Measurements from ENCODE around the gene KREMEN2. TPM values are rescaled to one million over a fixed set of nuclear protein-coding genes. Genes with fewer than 3 reads are reported as not detected.

The KREMEN2 gene, protein sequence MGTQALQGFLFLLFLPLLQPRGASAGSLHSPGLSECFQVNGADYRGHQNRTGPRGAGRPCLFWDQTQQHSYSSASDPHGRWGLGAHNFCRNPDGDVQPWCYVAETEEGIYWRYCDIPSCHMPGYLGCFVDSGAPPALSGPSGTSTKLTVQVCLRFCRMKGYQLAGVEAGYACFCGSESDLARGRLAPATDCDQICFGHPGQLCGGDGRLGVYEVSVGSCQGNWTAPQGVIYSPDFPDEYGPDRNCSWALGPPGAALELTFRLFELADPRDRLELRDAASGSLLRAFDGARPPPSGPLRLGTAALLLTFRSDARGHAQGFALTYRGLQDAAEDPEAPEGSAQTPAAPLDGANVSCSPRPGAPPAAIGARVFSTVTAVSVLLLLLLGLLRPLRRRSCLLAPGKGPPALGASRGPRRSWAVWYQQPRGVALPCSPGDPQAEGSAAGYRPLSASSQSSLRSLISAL
- under 1 TPM in 3 of 4 donors, not detected in 1; 0.15 to 0.54 (median 0.47) TPM for polyA plus RNA-seq
- long read RNA-seq, donor 1, result 0 reads
- long read RNA-seq, donor 2, result 0 reads
- long read RNA-seq, donor 3, result 0 reads
- long read RNA-seq, donor 4, result 0 reads
- long read RNA-seq, donor 5, result 0 reads
- long read RNA-seq, donor 6, result 0 reads
- long read RNA-seq, donor 7, result 0 reads
- long read RNA-seq, donor 8, partial matches to known transcripts, result 5 of 5 reads
- long read RNA-seq, donor 8, other reads (novel, unspliced or antisense), result 0 of 5 reads
- long read RNA-seq, donor 9, result 0 reads
- long read RNA-seq, donor 10, partial matches to known transcripts, result 0 of 1 reads
- long read RNA-seq, donor 10, other reads (novel, unspliced or antisense), result 0 of 1 reads

DNA sequence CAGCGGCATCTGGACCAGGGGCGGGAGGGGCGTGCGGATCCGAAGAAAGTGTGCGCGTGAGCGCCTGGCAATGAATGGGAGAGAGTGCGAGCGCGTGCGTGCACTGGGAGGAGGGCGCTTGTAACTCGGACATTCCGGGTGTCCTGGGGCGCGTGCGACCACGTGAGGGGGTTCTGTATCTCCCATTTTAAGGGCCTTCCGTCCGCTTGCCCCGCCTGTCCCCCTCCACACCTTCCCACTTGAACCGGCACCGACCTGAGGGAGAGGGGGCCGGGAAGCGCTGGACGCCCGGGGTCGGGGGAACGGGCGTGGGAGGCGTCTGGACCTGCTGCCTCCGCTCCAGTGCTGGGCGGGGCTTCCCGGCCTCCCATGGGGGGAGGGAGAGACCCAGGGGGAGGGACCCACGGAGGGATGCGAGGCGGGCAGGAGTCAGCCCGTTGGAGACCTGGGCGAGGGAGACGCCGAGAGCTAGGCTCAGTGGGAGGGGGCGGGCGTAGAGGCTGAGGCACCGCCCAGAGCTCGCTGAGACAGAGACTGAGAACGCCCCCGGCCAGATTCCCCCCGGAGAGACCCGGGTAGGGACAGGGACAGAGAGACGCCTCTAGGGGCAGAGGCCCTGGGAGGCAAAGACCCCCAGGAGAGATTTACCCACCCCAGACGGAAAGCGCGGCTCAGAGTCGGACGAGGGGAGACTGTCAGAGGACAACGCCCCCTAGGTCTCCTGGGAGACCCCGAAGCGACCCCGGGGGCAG lies at the start of gene KREMEN2:
TSS of gene KREMEN2 (plus strand) at position 553 of the 752 bp plus-strand sequence. CDS start 246 bp downstream, outside the sequence.
- Histone ChIP-seq H3K36me3 (ENCODE audit: control insufficient read depth in 3 of 3, insufficient read depth in 2 of 3, low read depth in 1 of 3, low read length in 3 of 3) (no peaks in the 10 kb centered on the region), H3K9me3 (ENCODE audit: control insufficient read depth in 2 of 2, insufficient read depth in 1 of 2, low read depth in 1 of 2, low read length in 1 of 2) (no peaks in the 10 kb centered on the region), H3K4me3 (ENCODE audit: low read depth in 1 of 3, low read length in 3 of 3) (peak within 1 kb of the TSS in 2 of 3 donors; percentile 15 to 28), H3K4me1 (ENCODE audit: control insufficient read depth in 3 of 3, insufficient read depth in 2 of 3, low read depth in 1 of 3, low read length in 2 of 3) (peaks cover 3 to 34% (median 9%) of the 10 kb centered on the region in 3 donors), H3K27me3 (ENCODE audit: control insufficient read depth in 3 of 3, insufficient read depth in 3 of 3, low read length in 3 of 3) (peaks cover 25 to 81% (median 34%) of the 10 kb centered on the region in 3 donors), H3K27ac (ENCODE audit: low read depth in 1 of 3, low read length in 2 of 3) (no peak within 1 kb of the TSS)
- 0 to 1% (median 0%) methylated on average over 34 to 60 of the region's 60 CpGs for WGBS, 3 donors
- FAIRE-seq, result no peak
- peak in 1 of 2 donors; percentile 58 for DNase-seq

DNA sequence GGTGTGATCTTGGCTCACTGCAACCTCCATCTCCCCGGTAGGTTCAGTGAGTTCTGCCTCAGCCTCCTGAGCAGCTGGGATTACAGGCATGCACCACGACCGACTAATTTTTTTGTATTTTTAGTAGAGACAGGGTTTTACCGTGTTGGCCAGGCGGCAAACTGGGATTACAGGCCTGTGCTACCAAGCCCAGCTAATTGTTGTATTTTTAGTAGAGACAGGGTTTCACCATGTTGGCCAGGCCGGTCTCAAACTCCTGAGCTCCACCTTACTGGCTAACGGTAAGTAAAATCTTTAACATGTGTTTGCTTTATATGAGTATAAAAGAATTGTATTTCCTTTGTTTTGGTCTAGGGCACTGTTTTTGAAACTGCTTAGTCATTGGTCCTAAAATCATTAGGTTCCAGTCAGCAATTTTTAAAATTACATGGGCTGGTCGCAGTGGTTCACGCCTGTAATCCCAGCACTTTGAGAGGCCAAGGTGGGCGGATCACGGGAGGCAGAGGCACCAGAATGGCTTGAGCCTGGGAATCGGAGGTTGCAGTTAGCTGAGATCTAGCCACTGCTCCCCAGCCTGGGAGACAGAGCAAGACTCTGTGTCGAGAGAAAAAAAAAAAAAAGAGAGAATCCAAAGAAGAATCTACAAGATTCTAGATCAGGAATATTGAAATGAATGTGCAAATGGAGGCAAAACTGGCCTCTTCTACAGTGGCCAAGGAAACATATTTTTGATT lies 48.7 kb upstream of the KREMEN2 start:
- WGBS, 3 donors, result 86 to 94% (median 93%) methylated on average over 13 of the region's 13 CpGs
- H3K9me3 ChIP-seq (ENCODE audit: control insufficient read depth in 2 of 2, insufficient read depth in 1 of 2, low read depth in 1 of 2, low read length in 1 of 2), result no peaks in the 10 kb centered on the region
- H3K36me3 ChIP-seq (ENCODE audit: control insufficient read depth in 3 of 3, insufficient read depth in 2 of 3, low read depth in 1 of 3, low read length in 3 of 3), result peaks cover 0 to 14% (median 2%) of the 10 kb centered on the region in 3 donors
- no peak overlapping the region for H3K4me3 ChIP-seq (ENCODE audit: low read depth in 1 of 3, low read length in 3 of 3)
- H3K4me1 ChIP-seq (ENCODE audit: control insufficient read depth in 3 of 3, insufficient read depth in 2 of 3, low read depth in 1 of 3, low read length in 2 of 3), result peaks cover 0 to 2% (median 0%) of the 10 kb centered on the region in 3 donors
- DNase-seq (no peak), FAIRE-seq (no peak)
- peaks cover 0 to 2% (median 0%) of the 10 kb centered on the region in 3 donors for H3K27me3 ChIP-seq (ENCODE audit: control insufficient read depth in 3 of 3, insufficient read depth in 3 of 3, low read length in 3 of 3)
- H3K27ac ChIP-seq (ENCODE audit: low read depth in 1 of 3, low read length in 2 of 3), result no peak overlapping the region

DNA sequence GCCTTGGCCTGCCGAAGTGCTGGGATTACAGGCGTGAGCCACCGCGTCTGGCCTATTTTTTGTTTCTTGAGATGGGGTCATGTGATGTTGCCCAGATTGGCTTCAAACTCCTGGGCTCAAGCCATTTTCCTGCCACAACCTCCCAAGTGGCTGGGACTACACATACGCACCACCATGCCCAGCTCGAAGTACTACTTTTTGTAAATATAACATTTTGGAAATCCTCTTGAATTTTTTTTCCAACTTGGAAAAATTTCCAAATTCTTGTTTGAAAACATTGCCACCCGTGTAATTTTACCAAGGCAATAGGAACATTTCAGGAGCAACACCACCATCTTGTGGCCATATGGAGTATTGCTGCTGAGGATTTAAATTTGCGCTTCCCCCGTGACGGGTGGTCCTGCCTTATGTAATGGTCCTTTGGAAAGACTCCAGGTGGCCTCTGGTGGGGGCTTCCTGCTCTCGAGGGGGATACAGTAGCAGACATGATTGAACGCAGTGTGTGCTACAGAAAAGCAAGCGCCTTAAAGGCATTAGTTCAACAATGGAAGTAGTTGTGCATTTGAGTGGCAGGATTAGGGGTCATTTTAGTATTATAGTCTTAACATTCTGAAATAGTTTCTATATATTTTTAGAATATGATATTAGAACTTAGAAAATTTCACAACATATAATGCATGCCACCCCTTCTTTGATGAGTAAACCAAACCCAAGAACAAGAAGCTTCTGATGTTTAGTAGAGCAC lies 44.4 kb upstream of the KREMEN2 start:
- H3K4me1 ChIP-seq (ENCODE audit: control insufficient read depth in 3 of 3, insufficient read depth in 2 of 3, low read depth in 1 of 3, low read length in 2 of 3), result no peaks in the 10 kb centered on the region
- H3K36me3 ChIP-seq (ENCODE audit: control insufficient read depth in 3 of 3, insufficient read depth in 2 of 3, low read depth in 1 of 3, low read length in 3 of 3), result peaks cover 0 to 20% (median 0%) of the 10 kb centered on the region in 3 donors
- DNase-seq (peak; percentile 53 to 64), FAIRE-seq (no peak)
- no peaks in the 10 kb centered on the region for H3K9me3 ChIP-seq (ENCODE audit: control insufficient read depth in 2 of 2, insufficient read depth in 1 of 2, low read depth in 1 of 2, low read length in 1 of 2)
- no peak overlapping the region for H3K4me3 ChIP-seq (ENCODE audit: low read depth in 1 of 3, low read length in 3 of 3)
- peak overlapping the region in 1 of 3 donors; percentile 54 for H3K27ac ChIP-seq (ENCODE audit: low read depth in 1 of 3, low read length in 2 of 3)
- H3K27me3 ChIP-seq (ENCODE audit: control insufficient read depth in 3 of 3, insufficient read depth in 3 of 3, low read length in 3 of 3), result no peaks in the 10 kb centered on the region
- 14 to 19% (median 14%) methylated on average over 13 of the region's 13 CpGs for WGBS, 3 donors

DNA sequence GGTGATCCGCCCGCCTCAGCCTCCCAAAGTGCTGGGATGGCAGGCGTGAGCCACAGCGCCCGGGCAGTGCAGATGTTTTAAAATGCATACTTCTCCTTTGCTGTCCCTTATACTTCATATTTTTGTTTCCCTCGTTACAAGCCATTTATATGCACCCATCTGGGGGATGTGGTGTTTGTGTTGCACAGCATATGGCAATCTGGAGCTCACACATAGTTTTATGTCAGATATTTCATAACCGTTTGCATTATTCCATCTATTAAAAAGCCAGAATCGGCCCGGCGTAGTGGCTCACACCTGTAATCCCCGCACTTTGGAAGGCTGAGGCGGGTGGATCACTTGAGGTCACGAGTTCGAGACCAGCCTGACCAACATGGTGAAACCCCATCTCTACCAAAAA lies 40.6 kb upstream of the KREMEN2 start:
- H3K4me1 ChIP-seq (ENCODE audit: control insufficient read depth in 3 of 3, insufficient read depth in 2 of 3, low read depth in 1 of 3, low read length in 2 of 3), result peaks cover 0 to 8% (median 0%) of the 10 kb centered on the region in 3 donors
- WGBS, 3 donors, result 96 to 98% (median 96%) methylated on average over 14 of the region's 14 CpGs
- DNase-seq, result no peak
- H3K36me3 ChIP-seq (ENCODE audit: control insufficient read depth in 3 of 3, insufficient read depth in 2 of 3, low read depth in 1 of 3, low read length in 3 of 3), result peaks cover 0 to 19% (median 0%) of the 10 kb centered on the region in 3 donors
- H3K4me3 ChIP-seq (ENCODE audit: low read depth in 1 of 3, low read length in 3 of 3), result no peak overlapping the region
- no peaks in the 10 kb centered on the region for H3K9me3 ChIP-seq (ENCODE audit: control insufficient read depth in 2 of 2, insufficient read depth in 1 of 2, low read depth in 1 of 2, low read length in 1 of 2)
- no peak for FAIRE-seq
- H3K27me3 ChIP-seq (ENCODE audit: control insufficient read depth in 3 of 3, insufficient read depth in 3 of 3, low read length in 3 of 3), result no peaks in the 10 kb centered on the region
- H3K27ac ChIP-seq (ENCODE audit: low read depth in 1 of 3, low read length in 2 of 3), result no peak overlapping the region

DNA sequence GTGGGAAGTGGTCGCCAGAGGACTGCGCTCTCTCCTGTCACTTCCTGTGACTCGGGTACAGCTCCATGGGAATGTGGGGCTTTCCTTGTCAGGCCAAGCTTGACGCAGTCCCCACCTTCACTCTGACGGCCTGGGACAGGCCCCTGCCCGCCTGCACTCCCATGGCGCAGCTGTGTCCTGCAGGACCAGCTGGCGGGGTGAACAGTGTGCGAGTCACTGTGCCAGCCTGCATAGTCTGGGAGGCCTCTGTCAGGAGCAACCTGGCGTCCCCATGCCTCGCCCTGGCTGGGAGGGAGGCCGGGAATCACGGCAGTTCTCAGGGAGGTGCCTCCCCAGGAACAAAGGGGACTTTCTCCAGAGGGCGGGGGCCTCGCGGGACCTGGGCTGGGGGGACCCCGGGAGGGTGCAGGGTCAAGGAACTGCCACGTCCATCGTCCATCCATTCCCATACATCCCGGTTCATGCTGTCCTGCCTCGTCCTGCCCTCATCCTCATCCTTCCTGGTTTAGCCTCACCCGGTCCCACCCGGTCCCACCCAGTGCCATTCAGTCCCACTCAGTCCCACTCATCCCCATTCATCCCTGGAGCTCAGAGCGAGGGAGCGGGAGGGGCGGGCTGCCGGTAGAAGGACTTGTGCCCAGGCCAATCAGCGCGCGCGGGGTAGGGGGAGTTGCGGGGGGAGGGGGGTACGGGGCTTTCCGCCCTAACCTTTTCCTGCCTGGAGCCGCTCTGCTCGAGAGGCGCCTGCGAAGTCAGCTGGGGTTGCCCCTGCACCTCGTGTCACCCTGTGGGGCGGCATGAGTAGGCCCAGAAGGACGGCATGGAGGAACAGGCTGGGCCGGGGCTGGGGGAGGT lies 38.9 kb upstream of the KREMEN2 start:
- Histone ChIP-seq H3K36me3 (ENCODE audit: control insufficient read depth in 3 of 3, insufficient read depth in 2 of 3, low read depth in 1 of 3, low read length in 3 of 3) (peaks cover 0 to 30% (median 2%) of the 10 kb centered on the region in 3 donors), H3K27ac (ENCODE audit: low read depth in 1 of 3, low read length in 2 of 3) (no peak overlapping the region), H3K27me3 (ENCODE audit: control insufficient read depth in 3 of 3, insufficient read depth in 3 of 3, low read length in 3 of 3) (no peaks in the 10 kb centered on the region), H3K4me1 (ENCODE audit: control insufficient read depth in 3 of 3, insufficient read depth in 2 of 3, low read depth in 1 of 3, low read length in 2 of 3) (peaks cover 0 to 8% (median 0%) of the 10 kb centered on the region in 3 donors), H3K4me3 (ENCODE audit: low read depth in 1 of 3, low read length in 3 of 3) (no peak overlapping the region), H3K9me3 (ENCODE audit: control insufficient read depth in 2 of 2, insufficient read depth in 1 of 2, low read depth in 1 of 2, low read length in 1 of 2) (no peaks in the 10 kb centered on the region)
- WGBS, 3 donors, result 75 to 85% (median 79%) methylated on average over 33 to 42 of the region's 42 CpGs
- DNase-seq (no peak), FAIRE-seq (no peak)

DNA sequence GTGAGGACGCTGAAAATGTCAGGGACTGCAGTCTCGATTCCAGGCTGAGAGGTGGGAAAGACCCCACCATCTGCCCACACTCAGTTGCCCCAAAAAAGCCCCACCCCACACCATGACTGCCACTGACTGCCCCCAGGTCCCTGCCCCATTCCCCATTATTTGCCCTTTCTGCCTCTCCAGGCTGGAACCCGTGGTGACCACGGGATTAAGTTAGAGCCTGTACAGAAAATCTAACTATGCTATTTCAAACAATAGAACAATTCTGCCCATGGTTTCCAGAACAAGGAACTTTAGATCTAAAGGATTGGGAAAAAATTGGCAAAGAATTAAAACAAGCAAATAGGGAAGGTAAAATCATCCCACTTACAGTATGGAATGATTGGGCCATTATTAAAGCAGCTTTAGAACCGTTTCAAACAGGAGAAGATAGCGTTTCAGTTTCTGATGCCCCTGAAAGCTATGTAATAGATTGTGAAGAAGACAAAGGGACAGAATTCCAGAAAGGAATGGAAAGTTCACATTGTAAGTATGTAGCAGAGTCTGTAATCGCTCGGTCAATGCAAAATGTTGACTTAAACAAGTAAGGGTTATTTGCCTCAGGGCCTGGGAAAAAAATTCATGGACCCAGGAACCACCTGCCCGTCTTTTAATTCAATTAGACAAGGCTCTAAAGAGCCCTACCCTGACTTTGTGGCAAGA lies 38.0 kb upstream of the KREMEN2 start:
- H3K4me3 ChIP-seq (ENCODE audit: low read depth in 1 of 3, low read length in 3 of 3), result no peak overlapping the region
- no peak overlapping the region for H3K27ac ChIP-seq (ENCODE audit: low read depth in 1 of 3, low read length in 2 of 3)
- no peak for DNase-seq
- no peaks in the 10 kb centered on the region for H3K9me3 ChIP-seq (ENCODE audit: control insufficient read depth in 2 of 2, insufficient read depth in 1 of 2, low read depth in 1 of 2, low read length in 1 of 2)
- peaks cover 0 to 8% (median 0%) of the 10 kb centered on the region in 3 donors for H3K4me1 ChIP-seq (ENCODE audit: control insufficient read depth in 3 of 3, insufficient read depth in 2 of 3, low read depth in 1 of 3, low read length in 2 of 3)
- 60 to 75% (median 73%) methylated on average over 9 of the region's 9 CpGs for WGBS, 3 donors
- H3K36me3 ChIP-seq (ENCODE audit: control insufficient read depth in 3 of 3, insufficient read depth in 2 of 3, low read depth in 1 of 3, low read length in 3 of 3), result peaks cover 0 to 37% (median 4%) of the 10 kb centered on the region in 3 donors
- H3K27me3 ChIP-seq (ENCODE audit: control insufficient read depth in 3 of 3, insufficient read depth in 3 of 3, low read length in 3 of 3), result no peaks in the 10 kb centered on the region
- no peak for FAIRE-seq

Data from small intestine (tissue), 16 donors.